AG08395 (cell line): ENCODE results near the gene FMNL2.

ENCODE experiments used
- DNase-seq: peaks from one replicate; pipeline ENCODE4 v3.0.0; 2012; ENCODE audit warnings: mixed read lengths, low spot score

Gene FMNL2

GRCh38 chr2:152649997-152650396 is 315.0 kb downstream of the FMNL2 start:
- DNase-seq = no peak

GRCh38 chr2:152650768-152651371 is 315.9 kb downstream of the FMNL2 start:
- no peak for DNase-seq

GRCh38 chr2:152651834-152652233 is 316.9 kb downstream of the FMNL2 start:
- no peak for DNase-seq

GRCh38 chr2:152655880-152656279 is 320.9 kb downstream of the FMNL2 start:
- DNase-seq = no peak

- DNase-seq = no peak
Observed at GRCh38 chr2:152657043-152657442, 322.1 kb downstream of the FMNL2 start.

- no peak for DNase-seq
Observed at GRCh38 chr2:152658221-152658620, 323.2 kb downstream of the FMNL2 start.

GRCh38 chr2:152661076-152661475 is 326.1 kb downstream of the FMNL2 start:
- DNase-seq = no peak

GRCh38 chr2:152664725-152665124 is 329.8 kb downstream of the FMNL2 start:
- no peak for DNase-seq

- DNase-seq = no peak
Observed at GRCh38 chr2:152674334-152674733, 339.4 kb downstream of the FMNL2 start.

- no peak for DNase-seq
Observed at GRCh38 chr2:152676461-152676860, 341.5 kb downstream of the FMNL2 start.

- DNase-seq = no peak
Observed at GRCh38 chr2:152678808-152679207, 343.8 kb downstream of the FMNL2 start.

- DNase-seq = no peak
Observed at GRCh38 chr2:152682663-152683062, 347.7 kb downstream of the FMNL2 start.

GRCh38 chr2:152683400-152683799 is 348.4 kb downstream of the FMNL2 start:
- DNase-seq = no peak

- DNase-seq = peak; percentile 8
Observed at GRCh38 chr2:152686321-152686720, 351.3 kb downstream of the FMNL2 start.

- DNase-seq = no peak
Observed at GRCh38 chr2:152693033-152693432, 358.1 kb downstream of the FMNL2 start.

GRCh38 chr2:152694161-152694661 is 359.2 kb downstream of the FMNL2 start:
- peak; percentile 30 for DNase-seq

GRCh38 chr2:152695763-152696162 is 360.8 kb downstream of the FMNL2 start:
- DNase-seq = no peak

- DNase-seq = peak; percentile 7
Observed at GRCh38 chr2:152696476-152696875, 361.5 kb downstream of the FMNL2 start.
